Femur (tissue), 1 donor: Measurements from ENCODE around the gene TTC39A.
"Not testable (repeated sequence)": the region's sequence is repeated elsewhere in the genome, so short reads cannot be mapped to it uniquely, and the experiment has no call there.

Experiments
- DNase-seq: peaks from one replicate; pipeline ENCODE4 v3.0.0-alpha.2; 2017

The TTC39A gene

GRCh38 chr1:51336004-51336403, 5.6 kb upstream of the TTC39A start:
- no peak for DNase-seq

- no peak for DNase-seq
Observed at GRCh38 chr1:51331206-51332100, 1.1 kb upstream of the TTC39A start.

- no peak for DNase-seq
Observed at GRCh38 chr1:51329443-51330325, 678 bp downstream of the TTC39A start.

GRCh38 chr1:51328926-51329325, 1.4 kb downstream of the TTC39A start:
- no peak for DNase-seq

- DNase-seq, result no peak
Observed at GRCh38 chr1:51328279-51328678, 2.1 kb downstream of the TTC39A start.

- no peak for DNase-seq
Observed at GRCh38 chr1:51327386-51327785, 3.0 kb downstream of the TTC39A start.

- DNase-seq, result no peak
Observed at GRCh38 chr1:51326839-51327238, 3.5 kb downstream of the TTC39A start.

- no peak for DNase-seq
Observed at GRCh38 chr1:51325878-51326755, 4.2 kb downstream of the TTC39A start.

- DNase-seq, result no peak
Observed at GRCh38 chr1:51325391-51325790, 5.0 kb downstream of the TTC39A start.

- DNase-seq, result not testable (repeated sequence)
Observed at GRCh38 chr1:51325011-51325385, 5.4 kb downstream of the TTC39A start.

GRCh38 chr1:51324251-51325010, 5.9 kb downstream of the TTC39A start:
- no peak for DNase-seq

- no peak for DNase-seq
Observed at GRCh38 chr1:51323778-51324177, 6.6 kb downstream of the TTC39A start.

- no peak for DNase-seq
Observed at GRCh38 chr1:51322417-51323101, 7.8 kb downstream of the TTC39A start.

GRCh38 chr1:51321924-51322280, 8.5 kb downstream of the TTC39A start:
- DNase-seq, result no peak

- no peak for DNase-seq
Observed at GRCh38 chr1:51320967-51321923, 9.1 kb downstream of the TTC39A start.

- DNase-seq, result no peak
Observed at GRCh38 chr1:51317798-51318197, 12.6 kb downstream of the TTC39A start.

- DNase-seq, result no peak
Observed at GRCh38 chr1:51316846-51317120, 13.6 kb downstream of the TTC39A start.

GRCh38 chr1:51316113-51316845, 14.1 kb downstream of the TTC39A start:
- DNase-seq, result no peak

- no peak for DNase-seq
Observed at GRCh38 chr1:51314974-51315373, 15.4 kb downstream of the TTC39A start.
